Thyroid gland (tissue), 4 donors: ENCODE data around the gene FAT2. TPM values are rescaled to one million over a fixed set of nuclear protein-coding genes. Genes with fewer than 3 reads are reported as not detected.

Experiments used
- DNase-seq, 2 donors: peaks; one replicate each; pipeline ENCODE4 v3.0.0-alpha.2; 2019
- H3K27ac ChIP-seq, 3 donors: fragments of 200-600 bp; sonication (generic); 1 replicate in 2 of 3; 2 replicates in 1 of 3; pipeline ENCODE4 v1.5.1; 2016 to 2019; ENCODE audit warnings: mild to moderate bottlenecking in 1 of 3, moderate library complexity in 1 of 3
- H3K27me3 ChIP-seq: fragments of 200-600 bp; sonication (generic); one replicate; pipeline ENCODE4 v1.5.1; 2019
- H3K36me3 ChIP-seq, 2 donors: fragments of 200-600 bp; sonication (generic); one replicate each; pipeline ENCODE4 v1.5.1; 2016 to 2019
- H3K4me1 ChIP-seq, 2 donors: fragments of 200-600 bp; sonication (generic); one replicate each; pipeline ENCODE4 v1.5.1; 2017 to 2019
- H3K4me3 ChIP-seq, 3 donors: fragments of 200-600 bp; sonication (generic); replicated peaks in 1 of 3; 1 replicate in 2 of 3; 2 replicates in 1 of 3; pipeline ENCODE4 v1.5.1; 2016; ENCODE audit warnings: mild to moderate bottlenecking in 1 of 3
- H3K9me3 ChIP-seq: fragments of 200-600 bp; sonication (generic); one replicate; pipeline ENCODE4 v1.5.1; 2017
- CTCF ChIP-seq, 6 experiments: fragments of 200-600 bp in 3 of 6; fragments of 450-650 bp in 3 of 6; sonication (generic) in 3 of 6; IDR thresholded peaks; one replicate each; pipeline ENCODE4 v1.5.1; 2016 to 2019; ENCODE audit warnings: antibody characterized with exemption in 6 of 6, mild to moderate bottlenecking in 2 of 6, inconsistent platforms in 1 of 6, moderate library complexity in 1 of 6
- POLR2A ChIP-seq, 2 donors: fragments of 450-650 bp; IDR thresholded peaks; one replicate each; pipeline ENCODE4 v1.6.1; 2017; ENCODE audit warnings: antibody characterized with exemption in 2 of 2, mild to moderate bottlenecking in 2 of 2, moderate library complexity in 1 of 2
- WGBS, 2 donors: methylation state at CpG; one replicate each; pipeline ENCODE4 v1.1.5; 2017; 5-methylcytosine and 5-hydroxymethylcytosine counted together
- intact Hi-C: fragments of 100-400 bp; cut with DNase I; formaldehyde crosslinking; loops from one replicate; pipeline ENCODE4 v1.15.1; 2023
- total RNA-seq, 4 donors: library from RNA; depleted of rRNA; stranded (reverse); fragments of >200 nt; gene quantifications; one replicate each; pipeline ENCODE4 v1.2.3, GENCODE V29; 2016

FAT2 gene
- total RNA-seq, 4 donors from 2014 or later: 0.11 to 0.54 (median 0.13) TPM; not detected in 1

- 73 to 78% methylated on average over 5 of the region's 5 CpGs for WGBS, 2 donors
- H3K27ac ChIP-seq: no peak overlapping the region
- intact Hi-C loops: no loop called here
These were observed 13.6 kb downstream of the FAT2 start for GRCh38 chr5:151577566-151577965.

GRCh38 chr5:151574444-151574996 is 16.6 kb downstream of the FAT2 start:
- no peak for DNase-seq
- TF ChIP-seq POLR2A (IDR thresholded peaks at IDR 0.05): no peak
- TF ChIP-seq CTCF (IDR thresholded peaks at IDR 0.05): no peak
- Histone ChIP-seq H3K36me3 (no peaks in the 10 kb centered on the region), H3K4me1 (peaks cover 16 to 18% of the 10 kb centered on the region in 2 donors), H3K9me3 (no peaks in the 10 kb centered on the region), H3K27ac (no peak overlapping the region), H3K27me3 (no peaks in the 10 kb centered on the region), H3K4me3 (no peak overlapping the region)
- intact Hi-C loops: no loop called here
- 95 to 100% methylated on average over 1 of the region's 1 CpG for WGBS, 2 donors

More at GRCh38 chr5:151577566-151577965, 13.6 kb downstream of the FAT2 start:
- Histone ChIP-seq H3K27me3 (no peaks in the 10 kb centered on the region), H3K9me3 (no peaks in the 10 kb centered on the region), H3K4me1 (no peaks in the 10 kb centered on the region), H3K36me3 (no peaks in the 10 kb centered on the region), H3K4me3 (no peak overlapping the region)
- TF ChIP-seq CTCF (IDR thresholded peaks at IDR 0.05): no peak
- no peak for TF ChIP-seq POLR2A (IDR thresholded peaks at IDR 0.05)
- DNase-seq: no peak

DNA sequence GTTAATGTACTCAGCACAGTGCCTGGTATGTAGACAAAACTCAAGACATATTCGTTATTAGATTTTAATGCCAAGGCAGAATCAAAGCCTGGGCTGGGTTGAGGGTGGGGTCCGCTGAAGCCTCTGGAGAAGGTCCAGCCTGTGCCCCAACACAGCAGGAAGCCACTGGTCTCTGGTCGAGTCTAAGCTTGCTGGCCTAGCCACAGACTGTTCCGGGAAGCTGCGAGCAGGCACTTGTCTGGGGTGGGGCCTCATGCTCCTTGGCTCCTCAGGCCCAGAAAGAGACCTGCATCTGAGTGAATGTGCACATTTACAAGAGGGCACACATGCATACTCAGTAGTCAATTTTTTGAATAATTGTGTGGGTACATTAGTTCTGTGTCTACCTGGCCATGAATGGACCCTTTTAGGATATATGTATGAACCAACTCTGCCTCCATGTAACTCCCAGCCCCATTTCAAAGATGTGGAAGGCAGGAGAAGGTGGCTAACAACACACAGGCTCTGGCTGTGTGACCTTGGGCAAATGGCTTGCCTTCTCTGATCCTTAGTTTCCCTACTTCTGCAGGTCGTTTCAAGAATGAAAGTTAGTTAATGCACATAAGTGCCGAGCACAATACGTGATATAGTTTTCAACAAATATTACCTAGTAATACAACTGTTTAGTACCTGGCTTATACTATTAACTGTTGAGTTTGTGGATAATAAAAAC is 18.3 kb downstream of the FAT2 start:
- 91 to 92% methylated on average over 8 of the region's 8 CpGs for WGBS, 2 donors
- intact Hi-C loops: no loop called here
- DNase-seq: no peak
- no peaks in the 10 kb centered on the region for H3K36me3 ChIP-seq
- no peaks in the 10 kb centered on the region for H3K27me3 ChIP-seq
- TF ChIP-seq CTCF (IDR thresholded peaks at IDR 0.05): no peak
- TF ChIP-seq POLR2A (IDR thresholded peaks at IDR 0.05): no peak
- no peak overlapping the region for H3K27ac ChIP-seq
- H3K4me3 ChIP-seq: no peak overlapping the region
- H3K4me1 ChIP-seq: peaks cover 20 to 26% of the 10 kb centered on the region in 2 donors
- H3K9me3 ChIP-seq: no peaks in the 10 kb centered on the region

- DNase-seq: peak; percentile 16 to 34
- intact Hi-C loops: no loop called here
These were observed 19.6 kb downstream of the FAT2 start for GRCh38 chr5:151571270-151572173.

More at GRCh38 chr5:151571270-151572173, 19.6 kb downstream of the FAT2 start:
- no peaks in the 10 kb centered on the region for H3K9me3 ChIP-seq
- TF ChIP-seq CTCF (IDR thresholded peaks at IDR 0.05) (no peak), POLR2A (IDR thresholded peaks at IDR 0.05) (no peak)
- WGBS, 2 donors: 51 to 56% methylated on average over 8 to 9 of the region's 9 CpGs
- no peaks in the 10 kb centered on the region for H3K27me3 ChIP-seq
- H3K4me3 ChIP-seq: no peak overlapping the region
- peaks cover 20 to 26% of the 10 kb centered on the region in 2 donors for H3K4me1 ChIP-seq
- H3K36me3 ChIP-seq: no peaks in the 10 kb centered on the region
- H3K27ac ChIP-seq: no peak overlapping the region
